ENCODE data around the gene CHADL.
"Not testable (repeated sequence)": the region's sequence is repeated elsewhere in the genome, so short reads cannot be mapped to it uniquely, and the experiment has no call there.

Gene CHADL

GRCh38 chr22:41240377-41241132, at the start of gene CHADL:
Gene CHADL (minus strand): TSS chr22:41240931. CDS start chr22:41240881, 50 bp downstream.
- no peak for DNase-seq

GRCh38 chr22:41289671-41290070, 48.9 kb upstream of the CHADL start:
- DNase-seq, result no peak

- DNase-seq, result no peak
These were observed 47.7 kb upstream of the CHADL start for GRCh38 chr22:41288245-41288946.

- DNase-seq, result peak; percentile 84
These were observed 45.9 kb upstream of the CHADL start for GRCh38 chr22:41286639-41287091.

- peak; percentile 99 for DNase-seq
These were observed 45.3 kb upstream of the CHADL start, which contains the start of gene RANGAP1 for GRCh38 chr22:41285820-41286638. Gene RANGAP1 (minus strand): TSS chr22:41286187. CDS start chr22:41281044, 5,143 bp downstream.

- peak; percentile 86 for DNase-seq
These were observed 44.7 kb upstream of the CHADL start for GRCh38 chr22:41285441-41285819.

- DNase-seq, result no peak
These were observed 43.7 kb upstream of the CHADL start for GRCh38 chr22:41284465-41284864.

- DNase-seq, result no peak
These were observed 40.1 kb upstream of the CHADL start for GRCh38 chr22:41280854-41281253.

GRCh38 chr22:41280065-41280464, 39.3 kb upstream of the CHADL start:
- no peak for DNase-seq

- no peak for DNase-seq
These were observed 34.1 kb upstream of the CHADL start for GRCh38 chr22:41274856-41275255.

- DNase-seq, result no peak
These were observed 32.4 kb upstream of the CHADL start for GRCh38 chr22:41273128-41273527.

GRCh38 chr22:41271787-41272186, 31.1 kb upstream of the CHADL start:
- no peak for DNase-seq

GRCh38 chr22:41267958-41268357, 27.2 kb upstream of the CHADL start:
- no peak for DNase-seq

- no peak for DNase-seq
These were observed 23.7 kb upstream of the CHADL start for GRCh38 chr22:41264408-41264941.

GRCh38 chr22:41263704-41264103, 23.0 kb upstream of the CHADL start:
- no peak for DNase-seq

- DNase-seq, result no peak
These were observed 21.6 kb upstream of the CHADL start for GRCh38 chr22:41262250-41262765.

GRCh38 chr22:41261541-41262249, 21.0 kb upstream of the CHADL start:
- no peak for DNase-seq

GRCh38 chr22:41260871-41261270, 20.1 kb upstream of the CHADL start:
- DNase-seq, result no peak

- not testable (repeated sequence) for DNase-seq
These were observed 19.0 kb upstream of the CHADL start for GRCh38 chr22:41259756-41260155.

- no peak for DNase-seq
These were observed 17.0 kb upstream of the CHADL start for GRCh38 chr22:41257696-41258095.

GRCh38 chr22:41256254-41257253, 15.8 kb upstream of the CHADL start:
- DNase-seq, result no peak

Data from hematopoietic multipotent progenitor cell treated with erythropoietin and hydrocortisone succinate and interleukin-3 and kit ligand, for 6 days (in vitro differentiated cells).